ENCODE results near the gene PAPLN. TPM values are rescaled to one million over a fixed set of nuclear protein-coding genes. Genes with fewer than 3 reads are reported as not detected.

PAPLN gene
- total RNA-seq, 2 experiments from 2014 or later = 0.29 to 0.47 TPM

GRCh38 chr14:73250317-73250713, 13.0 kb downstream of the PAPLN start:
- ATAC-seq (no peak), DNase-seq (no peak)
- no peak overlapping the region for H3K4me3 Mint-ChIP-seq
- no peaks in the 10 kb centered on the region for H3K9me3 Mint-ChIP-seq
- peaks cover 14% of the 10 kb centered on the region for H3K4me1 Mint-ChIP-seq (ENCODE audit: low read depth)
- CTCF ChIA-PET = no interaction called here
- POLR2A ChIA-PET = no interaction called here
- no peak for TF ChIP-seq CTCF (IDR thresholded peaks at IDR 0.05)
- no peak overlapping the region for H3K27ac Mint-ChIP-seq
- peaks cover 7% of the 10 kb centered on the region for H3K27me3 Mint-ChIP-seq
- intact Hi-C loops (cut with micrococcal nuclease) = no loop called here
- H3K36me3 Mint-ChIP-seq (ENCODE audit: low read depth) = no peaks in the 10 kb centered on the region

GRCh38 chr14:73250781-73251500, 13.6 kb downstream of the PAPLN start:
- POLR2A ChIA-PET = no interaction called here
- no peak for TF ChIP-seq CTCF (IDR thresholded peaks at IDR 0.05)

GRCh38 chr14:73251516-73252215, 14.4 kb downstream of the PAPLN start:
- CTCF ChIA-PET = no interaction called here

More at GRCh38 chr14:73250781-73251500, 13.6 kb downstream of the PAPLN start:
- H3K4me3 Mint-ChIP-seq = no peak overlapping the region
- ATAC-seq (no peak), DNase-seq (no peak)
- CTCF ChIA-PET = no interaction called here
- H3K4me1 Mint-ChIP-seq (ENCODE audit: low read depth) = peaks cover 14% of the 10 kb centered on the region
- intact Hi-C loops (cut with micrococcal nuclease) = no loop called here
- H3K9me3 Mint-ChIP-seq = no peaks in the 10 kb centered on the region
- H3K27ac Mint-ChIP-seq = no peak overlapping the region
- no peaks in the 10 kb centered on the region for H3K36me3 Mint-ChIP-seq (ENCODE audit: low read depth)
- H3K27me3 Mint-ChIP-seq = peaks cover 7% of the 10 kb centered on the region

GRCh38 chr14:73252491-73253322, 15.4 kb downstream of the PAPLN start:
- no peak overlapping the region for H3K27ac Mint-ChIP-seq
- TF ChIP-seq CTCF (IDR thresholded peaks at IDR 0.05) = no peak
- H3K4me3 Mint-ChIP-seq = no peak overlapping the region
- DNase-seq = no peak
- intact Hi-C loops (cut with micrococcal nuclease) = no loop called here
- CTCF ChIA-PET = no interaction called here
- H3K4me1 Mint-ChIP-seq (ENCODE audit: low read depth) = peaks cover 4% of the 10 kb centered on the region
- no peaks in the 10 kb centered on the region for H3K9me3 Mint-ChIP-seq
- no peaks in the 10 kb centered on the region for H3K36me3 Mint-ChIP-seq (ENCODE audit: low read depth)
- no peaks in the 10 kb centered on the region for H3K27me3 Mint-ChIP-seq
- no peak for ATAC-seq
- POLR2A ChIA-PET = no interaction called here

More at GRCh38 chr14:73251516-73252215, 14.4 kb downstream of the PAPLN start:
- H3K27me3 Mint-ChIP-seq = peaks cover 7% of the 10 kb centered on the region
- no peaks in the 10 kb centered on the region for H3K36me3 Mint-ChIP-seq (ENCODE audit: low read depth)
- DNase-seq = no peak
- no peak for TF ChIP-seq CTCF (IDR thresholded peaks at IDR 0.05)
- intact Hi-C loops (cut with micrococcal nuclease) = no loop called here
- no peaks in the 10 kb centered on the region for H3K9me3 Mint-ChIP-seq
- no peak overlapping the region for H3K4me3 Mint-ChIP-seq
- no peak for ATAC-seq
- H3K27ac Mint-ChIP-seq = no peak overlapping the region
- POLR2A ChIA-PET = no interaction called here
- H3K4me1 Mint-ChIP-seq (ENCODE audit: low read depth) = peaks cover 12% of the 10 kb centered on the region

GRCh38 chr14:73253323-73253610, 16.0 kb downstream of the PAPLN start:
- H3K27me3 Mint-ChIP-seq = no peaks in the 10 kb centered on the region
- ATAC-seq = no peak
- TF ChIP-seq CTCF (IDR thresholded peaks at IDR 0.05) = no peak
- no peak overlapping the region for H3K4me3 Mint-ChIP-seq
- no peak overlapping the region for H3K27ac Mint-ChIP-seq
- no peak for DNase-seq
- ChIA-PET CTCF (no interaction called here), POLR2A (no interaction called here)
- intact Hi-C loops (cut with micrococcal nuclease) = no loop called here
- peaks cover 4% of the 10 kb centered on the region for H3K4me1 Mint-ChIP-seq (ENCODE audit: low read depth)
- H3K36me3 Mint-ChIP-seq (ENCODE audit: low read depth) = no peaks in the 10 kb centered on the region
- no peaks in the 10 kb centered on the region for H3K9me3 Mint-ChIP-seq
